ENCODE data around the gene ABCA1.

The ABCA1 gene

DNA sequence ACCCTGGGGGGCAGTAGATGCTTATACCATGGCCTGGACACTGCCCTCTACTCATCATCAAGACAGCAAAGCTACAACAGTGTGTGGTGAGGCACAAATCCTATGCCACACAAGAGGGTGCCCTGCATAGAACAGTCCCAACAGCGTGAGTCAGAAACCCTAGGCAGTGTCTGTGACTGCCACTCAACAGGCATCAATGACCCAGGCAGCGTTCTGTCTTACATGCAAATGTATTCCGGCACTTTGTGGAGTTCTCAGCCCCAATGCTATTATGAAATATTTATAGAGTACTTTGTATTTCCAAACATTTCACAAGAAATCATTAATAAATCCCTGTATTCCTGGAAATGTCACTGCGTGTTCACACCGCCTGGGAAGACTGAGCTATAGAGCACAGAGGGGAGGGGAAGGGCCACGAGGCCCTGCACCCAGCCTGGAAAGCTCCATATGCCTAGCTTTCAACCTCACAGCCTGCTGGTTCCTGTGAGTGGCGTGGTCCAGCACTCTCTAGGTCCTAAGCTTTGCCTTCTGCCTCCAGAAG is 86.3 kb downstream of the ABCA1 start:
- no peak for TF ChIP-seq EZH2phosphoT487 (IDR thresholded peaks at IDR 0.05; ENCODE audit: low read depth)
- TF ChIP-seq, protein P1, sequence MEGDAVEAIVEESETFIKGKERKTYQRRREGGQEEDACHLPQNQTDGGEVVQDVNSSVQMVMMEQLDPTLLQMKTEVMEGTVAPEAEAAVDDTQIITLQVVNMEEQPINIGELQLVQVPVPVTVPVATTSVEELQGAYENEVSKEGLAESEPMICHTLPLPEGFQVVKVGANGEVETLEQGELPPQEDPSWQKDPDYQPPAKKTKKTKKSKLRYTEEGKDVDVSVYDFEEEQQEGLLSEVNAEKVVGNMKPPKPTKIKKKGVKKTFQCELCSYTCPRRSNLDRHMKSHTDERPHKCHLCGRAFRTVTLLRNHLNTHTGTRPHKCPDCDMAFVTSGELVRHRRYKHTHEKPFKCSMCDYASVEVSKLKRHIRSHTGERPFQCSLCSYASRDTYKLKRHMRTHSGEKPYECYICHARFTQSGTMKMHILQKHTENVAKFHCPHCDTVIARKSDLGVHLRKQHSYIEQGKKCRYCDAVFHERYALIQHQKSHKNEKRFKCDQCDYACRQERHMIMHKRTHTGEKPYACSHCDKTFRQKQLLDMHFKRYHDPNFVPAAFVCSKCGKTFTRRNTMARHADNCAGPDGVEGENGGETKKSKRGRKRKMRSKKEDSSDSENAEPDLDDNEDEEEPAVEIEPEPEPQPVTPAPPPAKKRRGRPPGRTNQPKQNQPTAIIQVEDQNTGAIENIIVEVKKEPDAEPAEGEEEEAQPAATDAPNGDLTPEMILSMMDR (IDR thresholded peaks at IDR 0.05; ENCODE audit: low read depth, low read length): no peak
- no peak overlapping the region for H3K4me2 ChIP-seq (ENCODE audit: low read length)
- no peaks in the 10 kb centered on the region for H3K4me1 ChIP-seq (ENCODE audit: low read length)
- no peak overlapping the region for H3K9ac ChIP-seq (ENCODE audit: low read length)
- H4K20me1 ChIP-seq (ENCODE audit: insufficient read depth, low read length): no peaks in the 10 kb centered on the region
- H3K27me3 ChIP-seq (ENCODE audit: low read depth, low read length): peaks cover 23% of the 10 kb centered on the region
- H3K4me3 ChIP-seq (ENCODE audit: low read length): no peak overlapping the region
- H3K36me3 ChIP-seq (replicated peaks; ENCODE audit: low read depth, low read length): no peaks in the 10 kb centered on the region
- H2AFZ ChIP-seq (ENCODE audit: low read depth, low read length): no peak overlapping the region
- H3K9me3 ChIP-seq (ENCODE audit: insufficient read depth, low read length): no peaks in the 10 kb centered on the region
- H3K27ac ChIP-seq (ENCODE audit: low read length): no peak overlapping the region
- H3K79me2 ChIP-seq (ENCODE audit: low read length): no peaks in the 10 kb centered on the region

DNA sequence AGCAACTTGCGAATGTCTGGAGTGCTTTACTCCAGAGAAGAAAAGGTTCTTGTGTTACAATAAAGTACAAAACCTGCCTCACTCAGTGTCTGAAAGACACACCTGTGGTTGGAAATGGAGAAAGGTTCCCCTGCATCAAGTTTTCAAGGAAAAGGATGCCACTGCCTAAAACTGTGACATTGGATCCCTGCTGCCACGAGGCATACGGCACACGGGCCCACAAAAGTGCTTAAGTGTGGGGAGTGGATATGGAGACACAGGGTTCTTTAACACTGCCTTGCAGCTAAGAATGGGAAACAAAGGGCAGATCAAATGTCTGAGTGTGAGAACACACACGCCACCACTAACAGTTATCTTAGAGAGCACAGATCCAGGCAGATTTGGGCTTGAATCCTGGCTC is 89.0 kb downstream of the ABCA1 start:
- H3K4me3 ChIP-seq (ENCODE audit: low read length): no peak overlapping the region
- no peak overlapping the region for H3K4me2 ChIP-seq (ENCODE audit: low read length)
- no peaks in the 10 kb centered on the region for H3K9me3 ChIP-seq (ENCODE audit: insufficient read depth, low read length)
- H3K9ac ChIP-seq (ENCODE audit: low read length): no peak overlapping the region
- no peak overlapping the region for H2AFZ ChIP-seq (ENCODE audit: low read depth, low read length)
- peaks cover 23% of the 10 kb centered on the region for H3K27me3 ChIP-seq (ENCODE audit: low read depth, low read length)
- TF ChIP-seq, protein P1 (IDR thresholded peaks at IDR 0.05; ENCODE audit: low read depth, low read length): no peak
- TF ChIP-seq EZH2phosphoT487 (IDR thresholded peaks at IDR 0.05; ENCODE audit: low read depth): no peak
- no peaks in the 10 kb centered on the region for H3K79me2 ChIP-seq (ENCODE audit: low read length)
- no peaks in the 10 kb centered on the region for H3K4me1 ChIP-seq (ENCODE audit: low read length)
- no peak overlapping the region for H3K27ac ChIP-seq (ENCODE audit: low read length)
- H3K36me3 ChIP-seq (replicated peaks; ENCODE audit: low read depth, low read length): no peaks in the 10 kb centered on the region
- H4K20me1 ChIP-seq (ENCODE audit: insufficient read depth, low read length): no peaks in the 10 kb centered on the region

DNA sequence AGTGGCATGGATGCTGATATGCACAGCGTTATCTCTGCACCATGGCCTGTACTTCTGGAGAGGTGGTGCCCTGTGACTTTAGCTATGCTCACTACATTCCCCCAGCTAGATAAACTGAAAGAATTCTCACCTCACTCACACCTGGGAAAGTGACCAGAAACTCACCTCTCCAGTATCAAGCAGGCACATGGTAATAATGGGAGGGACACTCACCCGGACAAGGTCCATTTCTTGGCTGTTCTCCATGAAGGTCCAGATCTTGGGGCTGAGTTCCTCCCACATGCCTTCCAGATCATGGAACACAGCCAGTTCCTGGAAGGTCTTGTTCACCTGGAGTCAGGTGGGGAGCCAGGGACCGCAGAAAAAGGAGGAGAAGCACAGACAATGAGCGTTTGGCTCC is 91.2 kb downstream of the ABCA1 start:
- H4K20me1 ChIP-seq (ENCODE audit: insufficient read depth, low read length): no peaks in the 10 kb centered on the region
- H3K27me3 ChIP-seq (ENCODE audit: low read depth, low read length): peaks cover 13% of the 10 kb centered on the region
- no peak overlapping the region for H3K27ac ChIP-seq (ENCODE audit: low read length)
- no peak overlapping the region for H3K4me3 ChIP-seq (ENCODE audit: low read length)
- no peaks in the 10 kb centered on the region for H3K79me2 ChIP-seq (ENCODE audit: low read length)
- H3K4me1 ChIP-seq (ENCODE audit: low read length): no peaks in the 10 kb centered on the region
- H3K9ac ChIP-seq (ENCODE audit: low read length): no peak overlapping the region
- H3K36me3 ChIP-seq (replicated peaks; ENCODE audit: low read depth, low read length): no peaks in the 10 kb centered on the region
- no peak overlapping the region for H2AFZ ChIP-seq (ENCODE audit: low read depth, low read length)
- TF ChIP-seq EZH2phosphoT487 (IDR thresholded peaks at IDR 0.05; ENCODE audit: low read depth): no peak
- TF ChIP-seq, protein P1 (IDR thresholded peaks at IDR 0.05; ENCODE audit: low read depth, low read length): no peak
- H3K9me3 ChIP-seq (ENCODE audit: insufficient read depth, low read length): no peaks in the 10 kb centered on the region
- no peak overlapping the region for H3K4me2 ChIP-seq (ENCODE audit: low read length)

DNA sequence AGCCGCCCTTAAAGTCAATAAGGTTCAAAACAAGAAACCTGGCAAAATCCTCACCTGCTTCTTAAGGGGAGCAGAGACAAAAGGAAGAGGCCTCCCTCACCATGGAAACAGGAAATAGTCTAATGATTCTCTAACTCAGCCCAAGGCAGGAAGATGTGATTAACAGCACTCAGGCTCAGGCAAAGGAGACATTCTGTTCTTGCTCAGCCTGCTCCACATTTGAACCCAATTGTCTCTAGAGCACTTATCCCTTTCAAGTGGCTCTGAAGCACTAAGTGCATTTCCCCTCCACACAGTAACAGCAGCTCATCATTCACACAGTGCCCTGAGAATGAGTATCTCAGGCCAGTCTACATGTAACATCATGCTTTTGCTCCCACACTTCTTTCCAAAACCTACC is 91.7 kb downstream of the ABCA1 start:
- Histone ChIP-seq H2AFZ (ENCODE audit: low read depth, low read length) (no peak overlapping the region), H3K4me2 (ENCODE audit: low read length) (no peak overlapping the region), H3K4me1 (ENCODE audit: low read length) (no peaks in the 10 kb centered on the region), H3K36me3 (replicated peaks; ENCODE audit: low read depth, low read length) (no peaks in the 10 kb centered on the region), H3K9me3 (ENCODE audit: insufficient read depth, low read length) (no peaks in the 10 kb centered on the region), H4K20me1 (ENCODE audit: insufficient read depth, low read length) (no peaks in the 10 kb centered on the region), H3K79me2 (ENCODE audit: low read length) (no peaks in the 10 kb centered on the region), H3K27me3 (ENCODE audit: low read depth, low read length) (peaks cover 10% of the 10 kb centered on the region), H3K27ac (ENCODE audit: low read length) (no peak overlapping the region), H3K4me3 (ENCODE audit: low read length) (no peak overlapping the region), H3K9ac (ENCODE audit: low read length) (no peak overlapping the region)
- TF ChIP-seq EZH2phosphoT487 (IDR thresholded peaks at IDR 0.05; ENCODE audit: low read depth): no peak

Measured in OCI-LY3 (cell line).